D721Med (cell line): Measurements from ENCODE around the gene ABCB8.

Experiments
- DNase-seq: peaks from one replicate; pipeline ENCODE4 v3.0.0; 2011; ENCODE audit warnings: low spot score; ENCODE audit not compliant: insufficient read length
- FAIRE-seq: peaks from 2 replicates; lab custom pipeline; 2011; peaks lifted over from hg19 to GRCh38; lab: Jason Lieb, UNC
- CTCF ChIP-seq: IDR thresholded peaks from 2 replicates; pipeline ENCODE4 v1.5.1; 2012; ENCODE audit warnings: mild to moderate bottlenecking, control low read depth; ENCODE audit not compliant: insufficient read depth; ENCODE audit errors: missing control alignments

Gene ABCB8

GRCh38 chr7:151095828-151096475 is 67.7 kb downstream of the ABCB8 start:
- FAIRE-seq (no peak), DNase-seq (no peak)
- TF ChIP-seq CTCF: no peak
